ENCODE measurements around the gene PIP4K2A.
A peak's percentile ranks its signal among the peaks of the same experiment; 100 is the strongest.
"Not testable (repeated sequence)": the region's sequence is repeated elsewhere in the genome, so short reads cannot be mapped to it uniquely, and the experiment has no call there.

PIP4K2A gene

DNA sequence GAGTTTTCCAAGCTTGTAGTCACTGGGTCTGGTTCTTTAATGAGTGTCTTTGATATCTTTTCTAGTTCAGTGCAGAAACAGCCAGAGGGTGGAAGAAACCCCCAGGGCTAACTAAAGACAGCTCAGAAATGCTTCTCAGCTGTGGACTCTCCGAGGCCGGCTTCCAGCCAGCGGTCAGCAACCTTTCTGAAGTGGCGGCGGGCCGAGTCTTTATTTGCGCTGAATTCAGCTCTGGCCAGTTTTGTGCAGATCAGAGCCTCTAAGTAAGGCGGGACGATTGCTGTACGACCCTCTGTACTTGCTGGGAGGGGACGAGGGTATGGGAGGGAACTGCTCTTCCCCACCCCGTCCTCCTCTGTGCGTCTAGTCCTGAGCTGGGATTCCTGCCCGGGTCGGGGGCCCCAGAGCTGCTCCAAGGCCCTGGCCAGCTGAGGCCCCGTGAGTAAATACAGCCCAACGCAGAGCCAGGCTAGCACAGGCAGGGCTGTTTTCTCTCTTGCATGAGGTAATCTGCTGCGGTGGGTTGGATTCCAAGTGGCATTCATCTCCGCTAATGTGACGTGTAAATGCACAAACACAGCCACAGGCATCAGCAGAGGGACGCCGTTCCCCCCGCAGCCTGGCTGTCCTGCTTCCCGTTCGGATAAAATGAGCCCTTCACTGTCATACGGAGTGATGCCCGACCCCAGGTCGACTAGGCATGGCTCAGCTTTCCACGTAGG lies 159.8 kb downstream of the PIP4K2A start:
- no peak for DNase-seq (ENCODE audit: low spot score)

DNA sequence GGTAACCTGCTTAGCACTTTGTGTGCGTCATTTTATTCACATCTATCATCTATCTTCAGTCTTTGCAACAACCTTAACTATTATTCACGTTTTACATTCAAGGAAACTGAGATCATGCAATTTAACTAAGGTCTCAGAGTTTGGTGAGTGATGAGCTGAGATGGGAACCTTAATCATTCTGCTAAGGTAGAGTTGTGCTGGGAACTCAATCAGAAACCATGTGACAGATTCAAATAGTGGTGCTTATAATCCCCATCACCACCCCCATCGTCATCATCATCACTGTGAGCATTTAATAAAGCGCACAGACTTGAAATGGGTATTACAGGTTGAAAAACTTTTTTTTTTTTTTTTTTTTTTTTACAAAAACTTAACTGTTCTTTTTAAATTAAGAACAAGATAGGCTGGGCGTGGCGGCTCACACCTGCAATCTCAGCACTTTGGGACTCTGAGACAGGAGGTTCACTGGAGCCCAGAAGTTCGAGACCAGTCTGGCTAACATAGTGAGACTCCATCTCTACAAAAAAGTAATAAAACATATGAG lies 160.9 kb downstream of the PIP4K2A start:
- no peak for DNase-seq (ENCODE audit: low spot score)

DNA sequence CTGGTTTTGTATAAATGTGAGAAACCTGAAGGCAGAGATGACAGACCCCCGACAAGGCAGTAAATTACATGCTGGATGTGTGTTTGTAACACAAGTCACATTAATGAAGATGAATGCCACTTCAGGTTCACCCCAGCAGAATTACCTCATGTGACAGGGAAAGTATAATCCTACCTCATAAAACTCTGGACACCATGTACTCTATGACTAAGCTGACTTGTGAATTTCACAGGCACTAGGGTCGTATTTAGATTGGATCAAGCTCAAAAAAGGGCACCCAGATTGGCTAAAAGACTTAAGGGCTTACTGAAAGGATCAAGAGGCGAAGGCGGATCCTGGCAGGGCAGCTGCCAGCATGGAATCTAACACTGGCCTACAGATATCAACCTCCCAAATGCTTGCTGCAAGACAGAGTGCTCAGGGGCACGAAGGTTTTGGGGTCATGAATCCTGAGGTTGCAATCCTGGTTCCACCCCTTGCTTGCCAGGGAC lies 161.4 kb downstream of the PIP4K2A start:
- DNase-seq (ENCODE audit: low spot score) = no peak

DNA sequence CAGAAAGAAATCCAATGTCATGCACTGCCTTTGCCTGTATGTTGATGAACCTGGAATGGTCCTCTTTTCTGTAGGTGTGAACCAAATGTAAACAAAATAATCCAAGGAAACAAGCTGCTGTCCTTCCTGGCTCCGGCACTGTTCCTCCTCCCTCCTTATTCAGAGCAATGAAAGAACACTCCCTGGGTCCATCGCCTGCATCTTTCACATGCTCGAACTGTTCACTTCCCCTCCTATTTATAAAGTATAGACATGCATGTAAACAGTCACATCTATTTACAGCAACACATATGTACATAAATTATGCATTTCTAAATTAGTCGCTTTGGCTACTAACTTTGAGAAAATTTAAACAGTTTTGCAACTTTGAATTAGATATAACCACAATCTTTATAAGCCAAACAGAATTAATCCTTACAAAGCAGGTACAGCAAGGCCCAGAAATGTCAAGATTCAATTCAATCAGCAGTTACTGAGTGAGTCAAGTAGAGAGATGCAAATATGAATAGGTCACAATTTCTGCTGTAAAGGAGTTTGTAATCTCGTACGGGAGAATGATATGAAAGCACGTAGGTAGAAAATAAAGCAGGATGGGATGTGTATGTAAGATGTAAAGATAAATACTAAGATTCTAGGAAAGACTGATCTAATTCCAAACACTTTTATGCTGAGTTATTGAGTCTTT lies 162.6 kb downstream of the PIP4K2A start:
- no peak for DNase-seq (ENCODE audit: low spot score)

DNA sequence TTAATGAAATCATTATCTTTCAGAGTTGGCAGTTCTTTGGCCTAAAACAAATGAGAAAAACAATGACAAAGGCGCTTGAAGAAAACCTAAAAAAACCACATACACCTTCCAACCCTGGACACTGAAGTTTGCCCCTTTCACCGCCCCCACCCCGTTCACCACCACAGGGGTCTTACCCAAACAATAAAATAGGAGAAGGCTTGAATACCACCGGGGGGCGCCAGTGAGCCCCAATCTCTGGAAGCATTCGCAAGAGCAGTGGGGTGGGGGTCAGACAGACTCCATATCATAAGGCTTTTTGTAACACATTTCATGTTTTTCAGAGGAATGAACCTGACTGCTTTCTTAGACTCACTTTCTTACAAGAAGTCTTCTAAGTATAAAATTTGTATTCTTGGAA lies 163.6 kb downstream of the PIP4K2A start:
- peak; percentile 53 for DNase-seq (ENCODE audit: low spot score)

DNA sequence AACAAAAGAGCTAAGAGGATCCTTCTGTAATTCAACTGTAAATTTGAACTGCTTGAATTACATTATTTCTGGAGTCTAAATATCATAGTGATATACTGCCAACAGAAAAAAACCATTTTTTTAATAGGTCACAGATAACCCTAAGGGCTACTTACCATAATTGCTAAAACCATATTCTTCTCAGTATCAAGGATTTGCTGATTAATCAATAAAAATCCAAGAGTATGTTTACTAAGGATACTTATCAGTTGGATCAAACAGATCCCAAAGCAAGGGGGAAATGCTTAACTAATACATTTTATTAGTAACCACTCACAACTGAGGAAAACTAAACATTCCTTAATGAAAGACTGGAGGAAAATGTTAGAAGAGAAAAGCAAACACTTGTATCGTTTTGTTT lies 166.0 kb downstream of the PIP4K2A start:
- no peak for DNase-seq (ENCODE audit: low spot score)

DNA sequence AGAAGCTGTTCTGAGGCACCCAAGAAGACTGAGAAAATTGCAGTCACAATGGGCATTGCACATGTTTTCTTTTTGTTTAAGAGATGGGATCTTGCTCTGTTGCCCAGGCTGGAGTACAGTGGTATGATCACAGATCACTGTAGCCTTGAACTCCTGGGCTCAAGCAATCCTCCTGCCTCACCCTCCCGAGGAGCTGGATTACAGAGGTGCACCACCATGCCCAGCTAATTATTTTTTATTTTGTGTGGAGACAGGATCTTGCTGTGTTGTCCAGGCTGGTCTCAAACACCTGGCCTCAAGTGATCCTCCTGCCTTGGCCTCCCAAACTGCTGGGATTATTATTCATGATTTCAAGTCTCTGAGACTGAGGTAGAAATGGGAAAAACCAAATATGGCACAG lies 168.7 kb downstream of the PIP4K2A start:
- DNase-seq (ENCODE audit: low spot score) = no peak

DNA sequence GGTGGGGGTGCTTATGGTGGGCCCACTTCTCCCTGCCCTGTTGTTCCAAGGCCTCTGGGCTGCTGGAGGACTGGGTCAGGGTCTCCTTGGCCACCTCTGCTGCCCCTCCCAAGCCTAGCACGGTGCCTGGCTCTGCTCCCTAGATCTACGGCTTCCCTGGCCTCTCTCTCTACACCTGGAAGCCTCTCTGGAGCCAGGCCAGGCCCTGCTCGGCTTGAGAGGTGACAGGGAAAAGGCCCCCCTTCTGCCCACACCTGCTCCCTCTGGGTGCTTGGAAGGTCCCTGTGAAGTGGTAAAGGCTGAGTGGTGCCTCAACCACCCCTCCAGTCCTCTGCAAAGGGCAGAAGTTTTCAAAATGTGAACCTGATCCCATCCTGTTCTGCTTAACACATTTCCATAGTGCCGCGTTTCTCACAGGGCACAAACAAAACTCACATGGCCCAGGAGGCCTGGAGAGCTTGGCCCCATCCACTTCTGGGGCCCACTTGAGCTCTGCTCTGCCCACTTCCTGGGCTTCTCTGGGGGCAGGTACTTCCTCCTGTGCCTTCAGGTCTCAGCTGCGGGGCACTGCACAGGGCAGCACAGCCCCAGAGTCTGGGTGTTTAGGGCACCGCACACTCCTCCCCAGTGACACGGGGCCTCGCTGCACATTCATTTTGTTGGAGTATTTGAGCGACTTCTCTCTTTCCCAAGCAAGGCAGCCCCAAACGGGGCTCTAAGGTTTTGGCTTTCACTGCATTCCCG lies 169.9 kb downstream of the PIP4K2A start:
- DNase-seq (ENCODE audit: low spot score) = no peak

DNA sequence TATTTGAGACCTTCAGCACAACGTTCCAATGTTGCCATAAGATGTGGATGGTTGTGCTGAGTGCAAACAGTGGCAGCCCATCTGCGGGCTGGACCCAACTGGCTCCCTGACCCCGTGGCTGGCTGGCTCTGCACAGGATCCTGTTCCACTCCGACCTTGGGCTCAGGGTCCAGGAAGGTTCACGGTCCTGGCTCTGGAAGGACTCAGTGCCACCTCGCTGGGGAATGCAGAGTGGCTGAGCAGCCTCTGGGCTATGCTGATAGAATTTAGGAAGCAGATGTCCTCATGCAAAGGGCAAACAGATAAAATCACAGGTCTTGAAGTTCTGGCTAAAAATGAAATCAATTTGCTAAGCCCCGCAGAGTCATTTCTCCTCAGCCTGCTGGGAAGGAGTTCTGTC lies 171.6 kb downstream of the PIP4K2A start:
- no peak for DNase-seq (ENCODE audit: low spot score)

DNA sequence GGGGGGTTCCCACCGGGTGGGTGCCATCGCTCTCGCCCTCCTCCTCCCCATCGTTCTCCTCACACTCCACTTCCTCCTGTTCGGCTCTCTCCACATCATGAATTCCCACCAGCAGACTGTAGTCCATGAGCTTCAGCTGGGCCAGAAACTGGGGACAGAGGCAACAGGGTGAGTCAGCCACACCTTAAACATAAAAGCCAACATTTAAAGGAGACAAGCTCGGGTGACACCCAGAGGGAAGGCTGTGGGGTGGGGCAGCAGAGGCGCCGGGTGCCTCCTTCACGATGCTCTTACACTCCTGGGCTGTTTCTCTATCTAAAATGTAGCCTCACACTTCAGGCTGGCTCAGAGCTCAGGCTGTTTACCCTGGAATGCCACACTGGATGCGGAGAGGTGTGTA lies 172.5 kb downstream of the PIP4K2A start:
- no peak for DNase-seq (ENCODE audit: low spot score)

DNA sequence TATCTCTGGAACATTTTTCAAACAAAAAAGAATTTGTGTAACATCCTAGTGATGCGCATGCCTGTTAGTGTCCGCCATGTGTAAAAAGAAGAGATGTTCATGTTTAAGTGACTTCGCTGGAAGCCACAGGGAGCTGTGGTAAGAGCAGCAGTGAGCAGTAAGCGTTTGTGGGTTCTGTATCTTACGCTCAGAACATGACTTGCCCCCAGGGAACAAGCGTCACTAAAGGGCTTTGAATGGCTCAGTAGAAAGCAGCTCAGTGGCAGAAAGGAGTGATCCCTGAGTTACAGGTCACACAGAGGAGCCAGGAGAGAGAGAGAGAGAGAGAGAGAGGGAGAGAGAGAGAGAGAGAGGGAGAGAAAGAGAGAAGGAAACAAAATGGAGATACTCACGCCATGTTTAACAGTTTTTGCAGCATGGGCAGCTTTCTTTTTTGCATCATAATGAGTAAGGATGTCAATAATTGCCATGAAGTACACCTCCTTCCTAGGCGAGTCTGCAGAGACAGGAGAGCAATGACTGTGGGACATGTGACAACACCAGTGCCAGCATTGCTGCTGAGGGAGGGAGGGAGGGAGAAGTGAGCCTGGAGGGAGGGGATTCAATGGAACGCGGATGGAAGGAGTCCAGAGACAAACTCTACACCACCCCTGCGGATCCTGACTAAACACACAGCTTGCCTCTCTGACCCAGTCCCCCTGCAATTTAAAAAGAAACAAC lies 174.6 kb downstream of the PIP4K2A start:
- no peak for DNase-seq (ENCODE audit: low spot score)

DNA sequence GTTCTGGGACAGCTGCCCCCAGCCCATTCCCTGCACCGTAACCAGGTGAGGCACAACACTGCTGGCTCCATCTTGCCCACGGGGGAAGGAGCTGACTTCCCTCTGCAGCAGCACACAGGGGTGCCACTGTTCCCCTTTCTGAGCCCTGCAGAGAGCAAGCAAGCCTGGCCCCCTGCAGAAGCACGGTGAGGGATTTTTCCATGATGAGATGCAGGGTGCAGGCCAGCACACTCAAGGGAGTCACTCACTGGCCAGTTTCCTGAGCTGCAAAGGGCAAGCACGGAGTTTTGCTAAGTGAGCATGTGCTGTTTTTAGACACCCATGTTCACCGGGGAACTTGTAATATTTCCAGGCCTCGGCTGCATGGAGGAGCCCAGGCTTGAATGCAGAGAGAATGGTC lies 176.6 kb downstream of the PIP4K2A start:
- no peak for DNase-seq (ENCODE audit: low spot score)

DNA sequence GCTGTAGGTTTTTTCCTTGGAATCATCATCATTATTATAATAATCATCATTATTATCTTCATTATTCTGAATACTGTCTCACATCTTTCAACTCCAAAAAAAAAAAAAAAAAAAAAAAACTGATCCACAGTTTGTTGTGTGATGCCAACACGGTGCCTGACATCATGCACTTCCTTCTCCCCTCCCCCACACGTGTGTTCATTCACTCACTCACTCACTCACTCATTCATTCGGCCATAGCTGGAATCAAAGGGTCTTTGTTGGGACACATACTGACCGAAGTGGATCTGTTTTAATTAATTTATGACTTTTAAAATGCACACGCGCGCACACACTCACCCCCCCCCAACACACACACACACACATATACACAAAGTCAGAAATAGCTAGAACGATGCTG lies 177.8 kb downstream of the PIP4K2A start:
- DNase-seq (ENCODE audit: low spot score) = no peak

DNA sequence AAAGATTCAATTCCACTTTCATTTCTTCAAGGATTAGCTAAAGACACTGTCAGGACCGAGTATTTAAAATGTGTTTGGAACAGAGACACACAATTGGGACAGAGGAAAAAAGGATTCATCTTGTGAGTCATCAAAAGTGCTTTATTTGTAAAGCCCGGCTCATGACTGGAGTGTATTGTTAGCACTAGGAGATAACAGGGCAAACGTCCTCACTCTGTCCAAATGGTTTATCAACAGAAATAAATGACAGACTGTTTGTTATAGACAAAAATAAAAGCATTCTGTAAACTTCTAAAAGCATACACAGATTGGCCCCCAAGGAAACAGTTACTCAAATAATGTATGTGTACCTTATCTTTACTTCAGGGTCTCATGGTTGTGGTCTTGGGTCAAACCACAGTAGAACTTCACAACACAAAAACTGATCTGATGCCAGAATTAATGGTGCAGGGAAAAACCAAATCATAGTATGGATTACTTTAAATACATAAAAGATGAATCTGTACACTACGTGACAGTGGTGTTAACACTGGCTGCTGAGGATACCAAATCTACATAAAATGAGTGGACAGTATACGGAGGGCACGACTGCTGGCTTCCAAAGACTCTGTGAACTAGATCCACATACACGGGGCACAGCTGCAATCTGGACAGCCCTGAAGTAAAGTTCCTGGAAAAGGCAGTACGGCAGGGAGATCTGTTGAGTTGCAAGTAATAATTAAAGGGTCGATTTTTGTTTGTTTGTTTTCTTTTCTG lies 179.4 kb downstream of the PIP4K2A start:
- no peak for DNase-seq (ENCODE audit: low spot score)

DNA sequence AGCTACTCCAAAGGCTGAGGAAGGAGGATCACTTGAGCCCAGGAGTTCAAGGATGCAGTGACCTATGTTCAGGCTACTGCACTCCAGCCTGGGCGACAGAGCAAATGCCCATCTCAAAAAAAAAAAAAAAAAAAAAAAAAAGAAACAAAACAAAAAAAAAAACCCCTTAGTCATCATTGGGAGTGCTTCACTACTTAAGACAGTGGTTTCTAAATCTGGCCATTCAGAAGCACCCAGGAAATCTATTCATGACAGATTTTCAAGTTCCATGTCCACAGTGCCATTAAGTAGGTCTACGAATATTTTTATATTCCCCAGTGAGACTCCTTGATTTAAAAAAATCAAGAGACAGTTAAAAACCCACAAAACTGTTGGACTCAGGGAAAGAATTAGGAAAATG lies 182.9 kb downstream of the PIP4K2A start:
- no peak for DNase-seq (ENCODE audit: low spot score)

DNA sequence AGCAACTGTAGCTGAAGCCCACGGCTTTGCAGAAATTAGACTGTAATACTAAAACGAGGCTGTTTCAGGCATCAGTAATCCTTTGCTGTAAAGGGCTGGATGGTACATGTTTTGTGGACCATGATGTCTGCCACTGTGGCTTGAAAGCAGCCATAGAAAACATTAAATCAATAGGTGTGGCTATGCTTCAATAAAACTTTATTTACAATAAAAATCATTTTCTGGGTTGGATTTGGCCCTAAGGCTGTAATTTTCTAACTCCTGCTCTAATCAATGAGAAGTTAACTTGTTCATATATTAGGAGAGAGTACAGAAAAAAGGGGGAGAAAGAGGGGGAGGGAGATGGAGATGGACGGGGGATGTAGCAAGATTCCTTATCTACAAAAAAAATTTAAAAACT lies 183.4 kb downstream of the PIP4K2A start:
- no peak for DNase-seq (ENCODE audit: low spot score)

DNA sequence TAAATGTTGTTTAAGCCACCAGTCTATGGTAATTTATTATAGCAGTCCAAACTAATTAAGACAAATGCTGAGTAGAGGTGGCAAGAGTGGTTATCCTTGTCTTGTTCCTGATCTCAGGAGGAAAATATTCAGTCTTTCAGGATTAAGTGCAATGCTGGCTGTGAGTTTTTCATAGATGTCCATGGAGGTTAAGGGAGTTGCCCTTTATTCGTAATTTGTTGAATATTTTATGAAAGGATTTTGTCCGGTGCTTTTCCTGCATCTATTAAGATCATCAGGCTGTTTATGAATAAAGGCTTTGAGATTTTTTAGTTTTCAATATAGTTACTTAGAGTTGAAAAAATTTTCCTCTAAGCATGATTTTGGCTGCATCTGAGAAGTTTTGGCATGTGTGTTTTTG lies 186.9 kb downstream of the PIP4K2A start:
- no peak for DNase-seq (ENCODE audit: low spot score)

DNA sequence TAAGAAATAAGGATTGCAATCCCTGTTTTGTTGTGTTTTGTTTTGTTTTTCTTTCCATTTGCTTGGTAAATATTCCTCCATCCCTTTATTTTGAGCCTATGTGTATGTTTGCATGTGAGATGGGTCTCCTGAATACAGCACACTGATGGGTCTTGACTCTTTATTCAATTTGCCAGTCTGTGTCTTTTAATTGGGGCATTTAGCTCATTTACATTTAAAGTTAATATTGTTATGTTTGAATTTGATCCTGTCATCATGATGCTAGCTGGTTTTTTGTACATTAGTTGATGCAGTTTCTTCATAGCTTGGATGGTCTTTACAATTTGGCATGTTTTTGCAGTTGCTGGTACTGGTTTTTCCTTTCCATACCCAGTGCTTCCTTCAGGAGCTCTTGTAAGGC lies 190.0 kb downstream of the PIP4K2A start:
- DNase-seq (ENCODE audit: low spot score) = not testable (repeated sequence)

DNA sequence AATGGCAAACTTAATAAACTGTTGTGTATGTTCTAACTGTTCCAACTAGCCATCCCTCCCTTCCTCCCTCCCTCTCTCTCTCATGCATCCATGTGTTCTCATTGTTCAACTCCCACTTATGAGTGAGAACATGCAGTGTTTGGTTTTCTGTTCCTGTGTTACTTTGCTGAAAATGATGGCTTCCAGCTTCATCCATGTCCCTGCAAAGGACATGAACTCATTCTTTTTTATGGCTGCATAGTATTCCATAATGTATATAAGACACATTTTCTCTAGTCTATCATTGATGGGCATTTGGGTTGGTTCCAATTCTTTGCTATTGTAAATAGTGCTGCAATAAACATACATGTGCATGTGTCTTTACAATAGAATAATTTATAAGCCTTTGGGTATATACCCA lies 193.7 kb downstream of the PIP4K2A start:
- DNase-seq (ENCODE audit: low spot score) = not testable (repeated sequence)

DNA sequence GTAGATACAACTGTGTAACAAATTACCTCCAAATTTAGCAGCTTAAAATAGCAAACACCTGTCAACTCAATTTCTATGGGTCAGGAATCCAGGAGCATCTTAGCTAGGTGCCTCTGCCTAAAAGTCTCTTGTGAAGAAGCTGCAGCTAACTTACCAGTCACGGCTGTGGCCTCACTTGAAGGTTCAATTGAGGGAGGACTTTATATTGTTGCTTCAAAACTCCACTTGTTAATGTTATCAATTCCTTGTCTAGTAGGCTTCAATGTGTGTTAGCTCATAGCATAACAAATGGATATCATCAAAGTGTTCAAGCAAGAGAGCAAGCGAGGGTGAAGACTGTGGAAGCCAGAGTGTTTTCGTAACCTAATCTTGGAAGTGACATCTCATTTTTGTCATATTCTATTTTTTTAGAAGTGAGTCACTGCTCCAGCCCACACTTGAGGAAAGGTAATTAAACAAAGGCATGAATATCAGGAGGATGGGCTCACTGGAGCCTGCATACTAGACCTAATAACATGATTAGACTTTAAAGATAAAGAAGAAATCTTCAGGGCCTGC lies 196.1 kb downstream of the PIP4K2A start:
- DNase-seq (ENCODE audit: low spot score) = no peak

DNA sequence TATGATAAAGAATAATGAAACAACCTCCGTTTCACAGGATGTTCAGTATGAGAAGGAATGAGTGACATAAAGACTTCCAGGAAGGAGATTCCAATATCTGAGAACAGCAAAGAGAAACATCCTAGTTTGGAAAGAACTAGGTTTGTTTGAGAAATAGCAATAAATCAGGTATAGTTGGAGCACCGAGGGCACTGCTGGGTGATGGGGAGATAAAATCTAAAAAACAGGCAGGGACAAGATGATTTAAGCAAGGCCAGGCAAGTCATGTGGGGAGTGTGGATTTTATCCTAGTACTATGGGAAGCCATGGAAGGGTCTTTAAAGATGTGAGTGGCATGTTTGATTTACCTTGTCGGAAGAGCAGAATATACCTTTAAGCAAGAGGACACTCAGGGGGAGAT lies 199.4 kb downstream of the PIP4K2A start:
- no peak for DNase-seq (ENCODE audit: low spot score)
